Amygdala (tissue), 56 donors: ENCODE results near the gene ANKS4B.
"Not testable (repeated sequence)": the region's sequence is repeated elsewhere in the genome, so short reads cannot be mapped to it uniquely, and the experiment has no call there.

Experiments used
- DNase-seq, 56 donors: peaks; one replicate each; lab custom pipeline; 2025; lab: John Stamatoyannopoulos, UW

ANKS4B gene

GRCh38 chr16:21217121-21217520 lies 16.4 kb upstream of the ANKS4B start:
- DNase-seq: no peak

- DNase-seq: no peak
Observed at GRCh38 chr16:21218153-21218552, 15.3 kb upstream of the ANKS4B start.

GRCh38 chr16:21219551-21219950 lies 13.9 kb upstream of the ANKS4B start:
- peak in 1 of 56 donors; percentile 1 for DNase-seq

- no peak for DNase-seq
Observed at GRCh38 chr16:21222495-21223337, 10.8 kb upstream of the ANKS4B start.

GRCh38 chr16:21223787-21224186 lies 9.7 kb upstream of the ANKS4B start:
- no peak for DNase-seq

GRCh38 chr16:21224800-21225199 lies 8.7 kb upstream of the ANKS4B start:
- DNase-seq: no peak

- DNase-seq: no peak
Observed at GRCh38 chr16:21226749-21227148, 6.8 kb upstream of the ANKS4B start.

GRCh38 chr16:21227866-21228265 lies 5.6 kb upstream of the ANKS4B start:
- no peak for DNase-seq

GRCh38 chr16:21228361-21228872 lies 5.1 kb upstream of the ANKS4B start:
- no peak for DNase-seq

- no peak for DNase-seq
Observed at GRCh38 chr16:21233045-21233520, 416 bp upstream of the ANKS4B start.

- no peak for DNase-seq
Observed at GRCh38 chr16:21235199-21235585, 1.7 kb downstream of the ANKS4B start.

GRCh38 chr16:21236831-21237230 lies 3.3 kb downstream of the ANKS4B start:
- no peak for DNase-seq

GRCh38 chr16:21239646-21240045 lies 6.1 kb downstream of the ANKS4B start:
- DNase-seq: no peak

- no peak for DNase-seq
Observed at GRCh38 chr16:21242756-21243155, 9.3 kb downstream of the ANKS4B start.

- no peak for DNase-seq
Observed at GRCh38 chr16:21244518-21245215, 11.2 kb downstream of the ANKS4B start.

GRCh38 chr16:21248179-21248578 lies 14.7 kb downstream of the ANKS4B start:
- DNase-seq: not testable (repeated sequence)

- no peak for DNase-seq
Observed at GRCh38 chr16:21250072-21250923, 16.8 kb downstream of the ANKS4B start.

GRCh38 chr16:21253470-21253869 lies 20.0 kb downstream of the ANKS4B start:
- no peak for DNase-seq

GRCh38 chr16:21256636-21257035 lies 23.1 kb downstream of the ANKS4B start:
- no peak for DNase-seq

GRCh38 chr16:21257284-21257683 lies 23.8 kb downstream of the ANKS4B start:
- DNase-seq: no peak
